Esophagus muscularis mucosa (tissue), 4 donors: ENCODE measurements around the gene SREBF2.

ENCODE experiments used
- EP300 ChIP-seq: sonication (generic); formaldehyde crosslinking; IDR thresholded peaks from one replicate; pipeline ENCODE4 v1.6.1; 2017; ENCODE audit warnings: antibody characterized with exemption
- POLR2A ChIP-seq: fragments of 450-650 bp; IDR thresholded peaks from one replicate; pipeline ENCODE4 v1.6.1; 2017; ENCODE audit warnings: antibody characterized with exemption, moderate library complexity, mild to moderate bottlenecking, low read depth
- POLR2AphosphoS5 ChIP-seq, 2 donors: sonication (generic); formaldehyde crosslinking; IDR thresholded peaks; one replicate each; pipeline ENCODE4 v1.6.1; 2017; ENCODE audit warnings: antibody characterized with exemption in 2 of 2
- TF ChIP-seq, protein P1 (sequence below), 3 experiments: fragments of 200-600 bp in 2 of 3; fragments of 450-650 bp in 1 of 3; sonication (generic) in 2 of 3; IDR thresholded peaks; one replicate each; pipeline ENCODE4 v1.5.1; 2017 to 2019; ENCODE audit warnings: antibody characterized with exemption in 3 of 3, mild to moderate bottlenecking in 2 of 3, moderate library complexity in 1 of 3

DNA sequence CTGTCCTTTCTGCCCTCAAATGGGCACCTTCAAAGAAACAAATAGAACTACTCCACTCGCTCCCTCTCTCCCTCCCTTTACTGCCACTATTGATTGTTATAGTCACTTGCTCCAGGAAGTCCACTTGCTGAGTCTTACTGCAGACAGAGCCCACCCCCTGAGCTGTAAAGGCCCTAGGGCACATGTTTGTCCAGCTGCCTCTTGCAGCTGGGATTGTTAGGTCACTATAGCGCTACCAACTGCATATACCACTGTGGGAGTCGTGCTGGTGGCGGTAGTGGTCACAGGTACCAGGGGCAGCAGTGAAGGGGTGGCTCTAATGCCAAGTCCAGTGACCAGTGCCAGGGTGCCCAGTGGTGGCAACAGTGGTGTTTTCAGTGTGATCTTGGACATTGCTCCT lies 4.4 kb upstream of the SREBF2 start:
- TF ChIP-seq EP300 = no peak
- no peak for TF ChIP-seq POLR2A
- TF ChIP-seq, protein P1, sequence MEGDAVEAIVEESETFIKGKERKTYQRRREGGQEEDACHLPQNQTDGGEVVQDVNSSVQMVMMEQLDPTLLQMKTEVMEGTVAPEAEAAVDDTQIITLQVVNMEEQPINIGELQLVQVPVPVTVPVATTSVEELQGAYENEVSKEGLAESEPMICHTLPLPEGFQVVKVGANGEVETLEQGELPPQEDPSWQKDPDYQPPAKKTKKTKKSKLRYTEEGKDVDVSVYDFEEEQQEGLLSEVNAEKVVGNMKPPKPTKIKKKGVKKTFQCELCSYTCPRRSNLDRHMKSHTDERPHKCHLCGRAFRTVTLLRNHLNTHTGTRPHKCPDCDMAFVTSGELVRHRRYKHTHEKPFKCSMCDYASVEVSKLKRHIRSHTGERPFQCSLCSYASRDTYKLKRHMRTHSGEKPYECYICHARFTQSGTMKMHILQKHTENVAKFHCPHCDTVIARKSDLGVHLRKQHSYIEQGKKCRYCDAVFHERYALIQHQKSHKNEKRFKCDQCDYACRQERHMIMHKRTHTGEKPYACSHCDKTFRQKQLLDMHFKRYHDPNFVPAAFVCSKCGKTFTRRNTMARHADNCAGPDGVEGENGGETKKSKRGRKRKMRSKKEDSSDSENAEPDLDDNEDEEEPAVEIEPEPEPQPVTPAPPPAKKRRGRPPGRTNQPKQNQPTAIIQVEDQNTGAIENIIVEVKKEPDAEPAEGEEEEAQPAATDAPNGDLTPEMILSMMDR (IDR thresholded peaks at IDR 0.05) = no peak
- TF ChIP-seq POLR2AphosphoS5 (IDR thresholded peaks at IDR 0.05) = no peak
